T47D (cell line): ENCODE measurements around the gene PEX6.

Experiments used
- DNase-seq, 2 experiments: peaks; one replicate each; pipeline versions ENCODE4 v3.0.0 to v3.0.0-alpha.2; 2011 to 2012; ENCODE audit warnings: low read depth in 1 of 2, low spot score in 1 of 2
- JUND ChIP-seq: IDR thresholded peaks from 2 replicates; pipeline ENCODE4 v1.6.1; 2012; ENCODE audit warnings: low read depth
- in situ Hi-C: cut with HindIII; loops from 2 replicates; pipeline ENCODE4 v1.10.0; 2016; ENCODE audit warnings: low sequenced_read_pairs, low pct_unique_long_range_greater_than_20kb

PEX6 gene

GRCh38 chr6:42987533-42988451 is 8.8 kb upstream of the PEX6 start:
- in situ Hi-C loops: no loop called here

DNA sequence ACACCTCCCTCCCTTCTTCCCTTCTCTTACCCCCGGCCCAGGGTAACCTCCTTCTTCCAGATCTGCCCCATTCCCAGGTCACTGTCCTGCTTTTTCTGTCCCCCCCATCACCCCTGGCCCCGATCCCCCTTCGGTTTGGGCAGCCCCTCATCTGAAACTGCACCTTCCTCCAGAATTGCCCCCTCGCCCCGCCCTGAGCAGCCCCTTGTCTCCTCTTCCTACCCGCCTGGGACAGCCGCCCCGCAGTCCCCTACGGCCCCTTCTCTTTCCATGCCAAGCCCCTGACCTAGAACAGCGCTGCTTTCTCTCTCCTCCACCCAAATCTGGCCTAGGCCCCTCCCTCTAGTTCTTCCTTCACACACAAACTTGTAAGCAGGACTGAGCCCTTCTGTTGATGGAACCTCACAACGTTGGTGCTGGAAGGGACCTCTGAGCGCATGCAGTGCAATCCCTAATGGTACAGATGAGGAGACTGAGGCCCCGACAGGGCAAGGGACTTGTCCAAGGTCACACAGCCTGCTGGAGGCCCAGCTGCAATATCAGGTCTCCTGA is 6.0 kb upstream of the PEX6 start:
- in situ Hi-C loops: no loop called here
- TF ChIP-seq JUND: no peak
- no peak for DNase-seq

More at GRCh38 chr6:42987533-42988451, 8.8 kb upstream of the PEX6 start:
- TF ChIP-seq JUND: no peak
- DNase-seq: no peak

DNA sequence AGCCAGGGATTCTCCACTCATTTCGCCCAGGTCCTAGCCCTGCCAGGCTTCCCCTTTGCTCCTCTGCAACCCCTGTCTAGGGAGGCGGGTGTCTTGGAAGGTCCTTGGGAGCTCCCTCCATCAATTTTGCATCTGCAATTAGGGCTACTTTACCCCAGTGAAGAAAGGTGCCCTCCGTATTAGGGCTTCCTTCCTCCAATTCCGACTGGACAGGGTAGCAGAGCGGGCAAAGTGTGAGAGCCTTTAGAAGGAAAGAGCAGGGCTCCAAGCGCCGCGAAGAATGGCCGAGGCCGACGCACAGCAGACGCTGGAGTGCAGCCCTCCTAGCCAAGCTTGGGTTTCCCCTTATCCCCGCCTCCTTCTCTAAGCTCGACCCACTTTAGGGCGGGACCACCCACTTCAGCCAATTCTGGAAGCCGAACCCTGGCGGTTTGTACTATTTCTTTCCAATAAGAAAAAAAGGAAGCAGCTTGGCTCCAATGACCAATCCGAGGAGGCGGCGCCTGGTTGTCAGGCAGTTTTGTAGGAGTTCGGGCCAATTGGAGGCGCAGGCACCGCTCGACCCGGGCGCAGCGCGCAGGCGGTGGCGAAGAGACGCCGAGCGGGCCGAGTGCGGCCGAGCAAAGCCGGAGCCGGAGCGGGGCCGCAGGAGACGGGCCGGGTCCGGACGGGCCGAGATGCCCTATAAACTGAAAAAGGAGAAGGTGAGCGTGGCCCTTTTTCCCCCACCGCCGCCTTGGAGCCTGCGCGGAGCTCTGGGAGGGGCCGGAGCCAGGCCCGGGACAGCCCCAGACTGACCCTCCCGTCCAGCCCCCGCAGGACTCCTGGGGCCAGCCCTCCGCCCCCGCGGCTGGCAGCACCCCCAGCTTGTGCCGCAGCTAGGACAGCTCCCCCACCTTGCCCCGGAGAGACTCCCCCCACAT is 5.3 kb upstream of the PEX6 start, which contains the start of gene PPP2R5D:
Gene PPP2R5D, plus strand, starts transcription at position 570 of the 923 bp plus-strand sequence. Its CDS starts 108 bp downstream, at position 678.
- TF ChIP-seq JUND: no peak
- in situ Hi-C loops: no loop called here
- DNase-seq: peak; percentile 96 to 99

DNA sequence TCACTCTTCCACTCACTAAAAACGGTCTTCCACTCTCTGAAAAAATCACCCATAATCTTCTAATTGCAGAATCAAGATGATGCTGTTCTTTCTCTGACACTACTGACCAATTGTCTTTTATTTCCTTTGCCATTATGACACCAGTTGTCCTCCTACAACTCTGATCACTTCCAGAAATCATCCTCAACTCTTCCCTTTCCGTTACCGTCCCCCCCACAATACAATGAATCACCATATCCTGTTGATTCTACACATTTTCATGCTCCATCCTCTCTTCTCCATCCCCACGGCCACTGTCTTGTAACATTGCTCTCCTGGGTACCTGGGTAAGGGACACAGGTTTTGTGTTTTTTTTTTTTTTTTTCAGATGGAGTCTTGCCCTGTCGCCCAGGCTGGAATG is 2.9 kb upstream of the PEX6 start:
- in situ Hi-C loops: no loop called here
- DNase-seq: no peak
- TF ChIP-seq JUND: no peak

GRCh38 chr6:42979523-42980177 is 669 bp upstream of the PEX6 start:
- in situ Hi-C loops: no loop called here
- DNase-seq: no peak
- no peak for TF ChIP-seq JUND

DNA sequence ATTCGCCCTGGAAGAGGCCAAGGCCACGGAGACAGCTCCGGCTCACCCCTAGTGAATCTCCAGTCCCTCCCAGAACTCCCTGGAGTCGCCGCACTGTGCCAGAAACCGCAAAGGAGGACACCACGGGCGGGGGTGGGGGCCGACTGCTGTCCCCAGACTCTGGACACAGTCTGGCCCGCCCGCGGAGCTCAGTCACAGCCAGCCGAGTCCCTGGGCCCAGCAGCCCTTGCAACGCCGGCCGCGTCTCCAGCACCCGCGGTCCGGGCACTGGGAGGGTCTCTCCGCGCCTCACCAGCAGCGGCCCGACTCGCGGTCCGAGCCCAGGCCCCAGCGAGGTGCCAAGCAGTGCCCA is 518 bp downstream of the PEX6 start:
- peak in 1 of 2 experiments; percentile 41 for DNase-seq
- no peak for TF ChIP-seq JUND
- in situ Hi-C loops: no loop called here

DNA sequence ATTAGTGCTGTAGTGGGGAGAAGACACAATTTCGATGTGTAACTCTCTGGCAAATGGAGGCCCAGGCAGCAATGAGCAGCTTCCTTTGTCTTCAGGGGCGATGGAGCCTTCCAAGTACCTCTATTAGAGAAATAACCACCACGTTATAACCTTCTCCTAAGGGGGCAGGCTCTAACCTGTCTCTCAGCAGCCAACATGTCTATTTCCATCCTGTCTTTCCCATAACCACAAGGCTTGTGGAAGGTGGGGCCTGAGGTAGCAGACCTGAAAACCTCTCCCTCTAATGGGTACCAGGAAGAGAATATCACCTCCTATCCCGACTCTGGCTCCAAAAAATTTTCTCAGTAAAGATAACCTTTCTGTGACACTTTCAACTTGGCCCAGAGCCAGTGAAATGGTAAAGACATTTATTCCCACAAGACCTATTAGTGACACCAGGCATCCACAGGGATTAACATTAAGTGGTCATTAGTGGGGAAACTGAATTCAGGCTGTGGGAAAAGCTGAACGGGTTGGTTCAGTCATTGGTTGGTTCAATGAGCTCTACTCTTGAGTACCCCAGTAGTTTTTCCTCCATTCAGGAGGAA is 4.0 kb downstream of the PEX6 start:
- in situ Hi-C loops: no loop called here
- TF ChIP-seq JUND: no peak
- DNase-seq: no peak

DNA sequence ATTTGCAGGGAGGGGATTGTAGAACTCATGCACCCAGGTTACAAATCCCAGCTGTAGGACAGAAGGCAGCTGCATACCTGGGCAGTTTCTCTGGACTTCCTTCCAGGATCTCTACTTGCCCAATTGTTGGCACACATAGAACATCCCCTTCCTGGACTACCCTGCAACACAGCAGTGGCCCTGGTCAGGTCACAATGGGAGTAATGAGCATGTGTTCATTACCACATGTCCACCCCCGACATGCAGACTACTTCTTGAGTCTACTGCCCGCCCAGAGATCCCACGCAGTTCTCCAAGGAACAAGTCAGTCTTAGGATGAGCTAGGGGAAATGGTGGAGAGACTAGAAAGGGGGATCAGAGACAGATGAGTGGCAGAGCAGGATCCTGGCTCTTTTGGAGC is 5.1 kb downstream of the PEX6 start:
- no peak for TF ChIP-seq JUND
- in situ Hi-C loops: no loop called here
- DNase-seq: no peak

GRCh38 chr6:42971746-42972327 is 7.1 kb downstream of the PEX6 start:
- no peak for TF ChIP-seq JUND
- in situ Hi-C loops: no loop called here
- DNase-seq: no peak

- DNase-seq: no peak
- in situ Hi-C loops: no loop called here
- TF ChIP-seq JUND: no peak
These were observed 7.9 kb downstream of the PEX6 start for GRCh38 chr6:42970871-42971612.

GRCh38 chr6:42969934-42970333 is 9.0 kb downstream of the PEX6 start:
- in situ Hi-C loops: no loop called here
- no peak for TF ChIP-seq JUND
- no peak for DNase-seq
